VCaP (cell line): ENCODE measurements around the gene HAGHL.

Source experiments
- H3K27ac ChIP-seq: fragments of 450-650 bp; 2 replicates; pipeline ENCODE4 v1.5.1; 2017
- CTCF ChIP-seq: fragments of 450-650 bp; conservative IDR thresholded peaks from 2 replicates; pipeline ENCODE4 v1.5.1; 2017; ENCODE audit warnings: mild to moderate bottlenecking, moderate library complexity

HAGHL gene

GRCh38 chr16:726438-727290 lies at the start of gene HAGHL, which contains the start of gene CCDC78:
TSS of gene HAGHL (plus strand) at chr16:727106. CDS start at chr16:727510, 404 bp downstream.
TSS of gene CCDC78 (minus strand) at chr16:726443. CDS start at chr16:726367, 76 bp downstream.
- H3K27ac ChIP-seq = peak within 1 kb of the TSS; percentile 90
- no peak for TF ChIP-seq CTCF

GRCh38 chr16:677316-678190 lies 49.4 kb upstream of the HAGHL start:
- no peak overlapping the region for H3K27ac ChIP-seq
- TF ChIP-seq CTCF = no peak

- H3K27ac ChIP-seq = peak overlapping the region; percentile 91
Measured at GRCh38 chr16:678209-678857, 48.6 kb upstream of the HAGHL start.

GRCh38 chr16:678858-679813 lies 47.8 kb upstream of the HAGHL start:
- TF ChIP-seq CTCF = no peak
- H3K27ac ChIP-seq = peak overlapping the region; percentile 91

More at GRCh38 chr16:678209-678857, 48.6 kb upstream of the HAGHL start:
- no peak for TF ChIP-seq CTCF

- H3K27ac ChIP-seq = peak within 1 kb of the TSS; percentile 91
- TF ChIP-seq CTCF = no peak
Measured at GRCh38 chr16:679814-680624, 46.9 kb upstream of the HAGHL start, which contains the start of gene STUB1. TSS of gene STUB1 (plus strand) at chr16:680410. CDS start at chr16:680526, 116 bp downstream.

GRCh38 chr16:680625-680945 lies 46.3 kb upstream of the HAGHL start:
- peak overlapping the region; percentile 91 for H3K27ac ChIP-seq
- no peak for TF ChIP-seq CTCF
